ENCODE measurements around the gene FHIP1A. TPM values are rescaled to one million over a fixed set of nuclear protein-coding genes. Genes with fewer than 3 reads are reported as not detected.
"Not testable (repeated sequence)": the region's sequence is repeated elsewhere in the genome, so short reads cannot be mapped to it uniquely, and the experiment has no call there.

Gene FHIP1A
- total and polyA plus RNA-seq, 2 of the 8 experiments (the other 6 are each of a cell fraction or from before 2014, with no cell fraction given), result 17.9 to 75.2 TPM

DNA sequence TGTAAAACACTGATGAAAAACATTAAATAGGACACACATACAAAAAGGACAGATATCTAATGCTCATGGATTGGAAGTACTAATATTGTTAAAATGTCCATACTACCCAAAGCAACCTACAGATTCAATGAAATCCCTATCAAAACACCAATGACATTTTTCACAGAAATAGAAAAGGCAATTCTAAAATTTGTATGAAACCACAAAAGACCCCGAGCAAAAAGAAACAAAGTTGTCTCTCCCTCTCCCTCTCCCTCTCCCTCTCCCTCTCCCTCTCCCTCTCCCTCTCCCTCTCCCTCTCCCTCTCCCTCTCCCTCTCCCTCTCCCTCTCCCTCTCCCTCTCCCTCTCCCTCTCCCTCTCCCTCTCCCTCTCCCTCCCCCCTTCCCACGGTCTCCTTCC, 19.2 kb upstream of the FHIP1A start:
- H3K23me2 ChIP-seq (ENCODE audit: low read depth, low read length); H2BK20ac ChIP-seq (ENCODE audit: low read length); H2BK15ac ChIP-seq (ENCODE audit: low read length); H4K20me1 ChIP-seq (replicated peaks in 1 of 2; ENCODE audit: control insufficient read depth in 1 of 2, insufficient read depth in 2 of 2, low read length in 2 of 2); H2AFZ ChIP-seq (ENCODE audit: low read length); DNase-seq (ENCODE audit: low read depth in 1 of 2, low spot score in 2 of 2); H3K27ac ChIP-seq (ENCODE audit: low read depth, low read length); H3K4me2 ChIP-seq (ENCODE audit: insufficient read depth in 1 of 2, low read depth in 2 of 2, low read length in 2 of 2); H3K14ac ChIP-seq (ENCODE audit: insufficient read length); H2AK5ac ChIP-seq (ENCODE audit: low read depth, low read length); H4K8ac ChIP-seq (ENCODE audit: extremely low read depth, insufficient read depth, low read length); H4K91ac ChIP-seq (replicated peaks; ENCODE audit: insufficient read length, low read length); CTCF ChIA-PET (ENCODE audit: partially characterized antibody); H3K36me3 ChIP-seq (ENCODE audit: control insufficient read depth in 2 of 4, insufficient read depth in 4 of 4, low read length in 3 of 4); H3K79me1 ChIP-seq (ENCODE audit: low read depth, low read length); H2BK12ac ChIP-seq (ENCODE audit: low read depth, low read length); H3K4me1 ChIP-seq (replicated peaks in 1 of 4; ENCODE audit: control insufficient read depth in 3 of 4, insufficient read depth in 4 of 4, low read length in 3 of 4); H3K4ac ChIP-seq (replicated peaks; ENCODE audit: insufficient read length, low read depth, low read length); H2BK120ac ChIP-seq (replicated peaks; ENCODE audit: low read depth, low read length); H4K5ac ChIP-seq (ENCODE audit: insufficient read length, low read depth, low read length); H3K4me3 ChIP-seq (ENCODE audit: extremely low read depth in 1 of 4, insufficient read depth in 2 of 4, low read depth in 3 of 4, low read length in 4 of 4); H3K9ac ChIP-seq (replicated peaks in 1 of 4; ENCODE audit: extremely low read depth in 1 of 4, low read depth in 3 of 4, low read length in 3 of 4); H3K23ac ChIP-seq (ENCODE audit: insufficient read length); H3K18ac ChIP-seq (ENCODE audit: extremely low read depth, low read length); H3K27me3 ChIP-seq (replicated peaks in 1 of 4; ENCODE audit: control insufficient read depth in 3 of 4, extremely low read depth in 1 of 4, insufficient read depth in 3 of 4, low read length in 3 of 4); FAIRE-seq; H2BK5ac ChIP-seq (ENCODE audit: low read depth, low read length); H3K56ac ChIP-seq (replicated peaks; ENCODE audit: insufficient read length, low read depth, low read length); H3K79me2 ChIP-seq (ENCODE audit: control insufficient read depth in 1 of 2, insufficient read depth in 2 of 2, low read length in 2 of 2); POLR2A ChIA-PET (ENCODE audit: partially characterized antibody): not testable (repeated sequence)
- peaks cover 2 to 12% of the 10 kb centered on the region in 2 experiments; a peak in 3 of 4 replicates for H3K9me3 ChIP-seq (ENCODE audit: insufficient read depth in 2 of 2, low read depth in 1 of 2, low read length in 1 of 2)
- 100% methylated on average over 1 of the region's 2 CpGs; no CpG with 5 or more reads in 1 of the 2 experiments for WGBS, 2 experiments (ENCODE audit: extremely low coverage in 1 of 2, insufficient coverage in 1 of 2, insufficient read length in 1 of 2, insufficient replicate concordance in 2 of 2, low coverage in 1 of 2, low lambda C conversion rate in 2 of 2, missing lambda C conversion rate in 1 of 2)

Data from H1 (cell line).